22Rv1 (cell line): Measurements from ENCODE around the gene MAST4.
"Not testable (repeated sequence)": the region's sequence is repeated elsewhere in the genome, so short reads cannot be mapped to it uniquely, and the experiment has no call there.

ENCODE experiments used
- H3K27ac ChIP-seq: fragments of 450-650 bp; 2 replicates; pipeline ENCODE4 v1.5.1; 2017
- ZFX ChIP-seq: fragments of 450-650 bp; IDR thresholded peaks from 2 replicates; pipeline ENCODE4 v1.6.1; 2017; ENCODE audit warnings: antibody characterized with exemption, borderline replicate concordance
- TF ChIP-seq, protein P1 (sequence below): fragments of 450-650 bp; IDR thresholded peaks from 2 replicates; pipeline ENCODE4 v1.5.1; 2017; ENCODE audit warnings: mild to moderate bottlenecking

The MAST4 gene

DNA sequence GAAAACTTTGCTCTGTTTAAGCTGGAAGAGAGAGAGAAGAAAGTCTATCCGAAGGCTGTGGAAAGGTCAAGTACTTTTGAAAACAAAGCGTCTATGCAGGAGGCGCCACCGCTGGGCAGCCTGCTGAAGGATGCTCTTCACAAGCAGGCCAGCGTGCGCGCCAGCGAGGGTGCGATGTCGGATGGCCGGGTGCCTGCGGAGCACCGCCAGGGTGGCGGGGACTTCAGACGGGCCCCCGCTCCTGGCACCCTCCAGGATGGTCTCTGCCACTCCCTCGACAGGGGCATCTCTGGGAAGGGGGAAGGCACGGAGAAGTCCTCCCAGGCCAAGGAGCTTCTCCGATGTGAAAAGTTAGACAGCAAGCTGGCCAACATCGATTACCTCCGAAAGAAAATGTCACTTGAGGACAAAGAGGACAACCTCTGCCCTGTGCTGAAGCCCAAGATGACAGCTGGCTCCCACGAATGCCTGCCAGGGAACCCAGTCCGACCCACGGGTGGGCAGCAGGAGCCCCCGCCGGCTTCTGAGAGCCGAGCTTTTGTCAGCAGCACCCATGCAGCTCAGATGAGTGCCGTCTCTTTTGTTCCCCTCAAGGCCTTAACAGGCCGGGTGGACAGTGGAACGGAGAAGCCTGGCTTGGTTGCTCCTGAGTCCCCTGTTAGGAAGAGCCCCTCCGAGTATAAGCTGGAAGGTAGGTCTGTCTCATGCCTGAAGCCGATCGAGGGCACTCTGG, 567.8 kb downstream of the MAST4 start:
- TF ChIP-seq, protein P1, sequence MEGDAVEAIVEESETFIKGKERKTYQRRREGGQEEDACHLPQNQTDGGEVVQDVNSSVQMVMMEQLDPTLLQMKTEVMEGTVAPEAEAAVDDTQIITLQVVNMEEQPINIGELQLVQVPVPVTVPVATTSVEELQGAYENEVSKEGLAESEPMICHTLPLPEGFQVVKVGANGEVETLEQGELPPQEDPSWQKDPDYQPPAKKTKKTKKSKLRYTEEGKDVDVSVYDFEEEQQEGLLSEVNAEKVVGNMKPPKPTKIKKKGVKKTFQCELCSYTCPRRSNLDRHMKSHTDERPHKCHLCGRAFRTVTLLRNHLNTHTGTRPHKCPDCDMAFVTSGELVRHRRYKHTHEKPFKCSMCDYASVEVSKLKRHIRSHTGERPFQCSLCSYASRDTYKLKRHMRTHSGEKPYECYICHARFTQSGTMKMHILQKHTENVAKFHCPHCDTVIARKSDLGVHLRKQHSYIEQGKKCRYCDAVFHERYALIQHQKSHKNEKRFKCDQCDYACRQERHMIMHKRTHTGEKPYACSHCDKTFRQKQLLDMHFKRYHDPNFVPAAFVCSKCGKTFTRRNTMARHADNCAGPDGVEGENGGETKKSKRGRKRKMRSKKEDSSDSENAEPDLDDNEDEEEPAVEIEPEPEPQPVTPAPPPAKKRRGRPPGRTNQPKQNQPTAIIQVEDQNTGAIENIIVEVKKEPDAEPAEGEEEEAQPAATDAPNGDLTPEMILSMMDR = no peak
- no peak for TF ChIP-seq ZFX
- no peak overlapping the region for H3K27ac ChIP-seq

DNA sequence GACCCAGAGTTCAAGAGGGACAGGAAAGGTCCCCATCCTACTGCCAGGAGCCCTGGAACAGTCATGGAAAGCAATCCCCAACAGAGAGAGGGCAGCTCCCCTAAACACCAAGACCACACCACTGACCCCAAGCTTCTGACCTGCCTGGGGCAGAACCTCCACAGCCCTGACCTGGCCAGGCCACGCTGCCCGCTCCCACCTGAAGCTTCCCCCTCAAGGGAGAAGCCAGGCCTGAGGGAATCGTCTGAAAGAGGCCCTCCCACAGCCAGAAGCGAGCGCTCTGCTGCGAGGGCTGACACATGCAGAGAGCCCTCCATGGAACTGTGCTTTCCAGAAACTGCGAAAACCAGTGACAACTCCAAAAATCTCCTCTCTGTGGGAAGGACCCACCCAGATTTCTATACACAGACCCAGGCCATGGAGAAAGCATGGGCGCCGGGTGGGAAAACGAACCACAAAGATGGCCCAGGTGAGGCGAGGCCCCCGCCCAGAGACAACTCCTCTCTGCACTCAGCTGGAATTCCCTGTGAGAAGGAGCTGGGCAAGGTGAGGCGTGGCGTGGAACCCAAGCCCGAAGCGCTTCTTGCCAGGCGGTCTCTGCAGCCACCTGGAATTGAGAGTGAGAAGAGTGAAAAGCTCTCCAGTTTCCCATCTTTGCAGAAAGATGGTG, 568.8 kb downstream of the MAST4 start:
- TF ChIP-seq, protein P1 = no peak
- TF ChIP-seq ZFX = no peak
- no peak overlapping the region for H3K27ac ChIP-seq

DNA sequence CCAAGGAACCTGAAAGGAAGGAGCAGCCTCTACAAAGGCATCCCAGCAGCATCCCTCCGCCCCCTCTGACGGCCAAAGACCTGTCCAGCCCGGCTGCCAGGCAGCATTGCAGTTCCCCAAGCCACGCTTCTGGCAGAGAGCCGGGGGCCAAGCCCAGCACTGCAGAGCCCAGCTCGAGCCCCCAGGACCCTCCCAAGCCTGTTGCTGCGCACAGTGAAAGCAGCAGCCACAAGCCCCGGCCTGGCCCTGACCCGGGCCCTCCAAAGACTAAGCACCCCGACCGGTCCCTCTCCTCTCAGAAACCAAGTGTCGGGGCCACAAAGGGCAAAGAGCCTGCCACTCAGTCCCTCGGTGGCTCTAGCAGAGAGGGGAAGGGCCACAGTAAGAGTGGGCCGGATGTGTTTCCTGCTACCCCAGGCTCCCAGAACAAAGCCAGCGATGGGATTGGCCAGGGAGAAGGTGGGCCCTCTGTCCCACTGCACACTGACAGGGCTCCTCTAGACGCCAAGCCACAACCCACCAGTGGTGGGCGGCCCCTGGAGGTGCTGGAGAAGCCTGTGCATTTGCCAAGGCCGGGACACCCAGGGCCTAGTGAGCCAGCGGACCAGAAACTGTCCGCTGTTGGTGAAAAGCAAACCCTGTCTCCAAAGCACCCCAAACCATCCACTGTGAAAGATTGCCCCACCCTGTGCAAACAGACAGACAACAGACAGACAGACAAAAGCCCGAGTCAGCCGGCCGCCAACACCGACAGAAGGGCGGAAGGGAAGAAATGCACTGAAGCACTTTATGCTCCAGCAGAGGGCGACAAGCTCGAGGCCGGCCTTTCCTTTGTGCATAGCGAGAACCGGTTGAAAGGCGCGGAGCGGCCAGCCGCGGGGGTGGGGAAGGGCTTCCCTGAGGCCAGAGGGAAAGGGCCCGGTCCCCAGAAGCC, 569.6 kb downstream of the MAST4 start:
- no peak for TF ChIP-seq ZFX
- TF ChIP-seq, protein P1 = peak; percentile 81

DNA sequence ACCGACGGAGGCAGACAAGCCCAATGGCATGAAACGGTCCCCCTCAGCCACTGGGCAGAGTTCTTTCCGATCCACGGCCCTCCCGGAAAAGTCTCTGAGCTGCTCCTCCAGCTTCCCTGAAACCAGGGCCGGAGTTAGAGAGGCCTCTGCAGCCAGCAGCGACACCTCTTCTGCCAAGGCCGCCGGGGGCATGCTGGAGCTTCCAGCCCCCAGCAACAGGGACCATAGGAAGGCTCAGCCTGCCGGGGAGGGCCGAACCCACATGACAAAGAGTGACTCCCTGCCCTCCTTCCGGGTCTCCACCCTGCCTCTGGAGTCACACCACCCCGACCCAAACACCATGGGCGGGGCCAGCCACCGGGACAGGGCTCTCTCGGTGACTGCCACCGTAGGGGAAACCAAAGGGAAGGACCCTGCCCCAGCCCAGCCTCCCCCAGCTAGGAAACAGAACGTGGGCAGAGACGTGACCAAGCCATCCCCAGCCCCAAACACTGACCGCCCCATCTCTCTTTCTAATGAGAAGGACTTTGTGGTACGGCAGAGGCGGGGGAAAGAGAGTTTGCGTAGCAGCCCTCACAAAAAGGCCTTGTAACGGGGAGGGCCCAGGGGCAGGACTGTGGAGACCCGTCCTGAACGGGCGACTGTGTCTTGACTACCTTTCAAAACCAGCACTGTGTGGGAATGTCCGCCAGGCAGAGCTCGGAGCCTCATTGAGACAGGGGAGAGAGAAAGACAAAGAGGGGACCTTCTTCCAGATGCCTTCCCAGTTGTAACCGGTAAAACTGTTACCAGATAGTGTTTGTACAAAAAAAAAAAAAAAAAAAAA, 570.5 kb downstream of the MAST4 start:
- no peak overlapping the region for H3K27ac ChIP-seq
- TF ChIP-seq, protein P1 = peak; percentile 53
- TF ChIP-seq ZFX = no peak

More for the DNA sequence above, 569.6 kb downstream of the MAST4 start:
- H3K27ac ChIP-seq = no peak overlapping the region

DNA sequence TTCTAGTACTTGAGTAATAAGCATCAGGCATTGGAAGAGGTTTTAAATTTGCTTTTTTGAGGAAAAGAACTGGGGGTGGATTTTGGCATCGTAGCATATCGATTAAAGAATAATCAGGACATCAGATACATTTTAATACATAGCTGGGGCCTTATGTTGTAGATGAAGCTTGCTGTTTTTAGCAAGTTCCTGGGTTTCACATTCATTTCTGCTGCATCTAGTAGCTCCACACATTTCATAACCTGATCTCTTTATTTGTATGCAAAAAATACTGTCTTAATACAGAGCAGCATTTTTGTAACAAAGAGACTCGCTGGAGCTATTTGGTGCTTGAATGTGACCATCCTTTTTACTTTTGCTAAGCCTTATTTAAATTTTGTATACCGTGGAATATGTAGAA, 571.9 kb downstream of the MAST4 start:
- no peak overlapping the region for H3K27ac ChIP-seq

DNA sequence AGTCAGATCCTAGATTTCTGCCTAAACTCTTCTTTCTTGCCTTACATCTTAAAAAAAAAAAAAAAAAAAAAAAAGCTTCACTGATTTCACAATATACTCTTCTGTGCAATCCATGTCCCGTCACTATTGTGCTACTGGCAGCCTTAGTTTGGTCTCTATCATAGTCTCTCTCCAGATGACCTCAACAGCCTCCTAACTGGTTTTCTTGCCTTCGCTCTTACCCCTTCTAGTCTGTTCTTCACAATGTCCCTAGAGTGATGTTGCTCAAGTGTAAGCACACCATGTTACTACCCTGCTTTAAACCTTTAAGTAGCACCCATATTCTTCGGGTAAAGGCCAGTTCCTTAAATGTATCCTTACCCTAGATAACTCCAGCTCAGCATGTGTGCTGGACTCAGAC, 574.6 kb downstream of the MAST4 start:
- no peak for TF ChIP-seq ZFX
- TF ChIP-seq, protein P1 = no peak

More for the DNA sequence above, 571.9 kb downstream of the MAST4 start:
- TF ChIP-seq ZFX = no peak
- TF ChIP-seq, protein P1 = no peak

DNA sequence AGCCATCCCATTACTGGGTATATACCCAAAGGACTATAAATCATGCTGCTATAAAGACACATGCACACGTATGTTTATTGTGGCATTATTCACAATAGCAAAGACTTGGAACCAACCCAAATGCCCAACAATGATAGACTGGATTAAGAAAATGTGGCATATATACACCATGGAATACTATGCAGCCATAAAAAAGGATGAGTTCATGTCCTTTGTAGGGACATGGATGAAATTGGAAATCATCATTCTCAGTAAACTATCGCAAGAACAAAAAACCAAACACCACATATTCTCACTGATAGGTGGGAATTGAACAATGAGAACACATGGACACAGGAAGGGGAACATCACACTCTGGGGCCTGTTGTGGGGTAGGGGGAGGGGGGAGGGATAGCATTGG, 577.2 kb downstream of the MAST4 start:
- H3K27ac ChIP-seq = not testable (repeated sequence)

More for the DNA sequence above, 574.6 kb downstream of the MAST4 start:
- H3K27ac ChIP-seq = no peak overlapping the region
